ENCODE data around the gene ADCY2. TPM values are rescaled to one million over a fixed set of nuclear protein-coding genes. Genes with fewer than 3 reads are reported as not detected.

The ADCY2 gene
- total RNA-seq, 1 donor from 2014 or later = 0.59 TPM

DNA sequence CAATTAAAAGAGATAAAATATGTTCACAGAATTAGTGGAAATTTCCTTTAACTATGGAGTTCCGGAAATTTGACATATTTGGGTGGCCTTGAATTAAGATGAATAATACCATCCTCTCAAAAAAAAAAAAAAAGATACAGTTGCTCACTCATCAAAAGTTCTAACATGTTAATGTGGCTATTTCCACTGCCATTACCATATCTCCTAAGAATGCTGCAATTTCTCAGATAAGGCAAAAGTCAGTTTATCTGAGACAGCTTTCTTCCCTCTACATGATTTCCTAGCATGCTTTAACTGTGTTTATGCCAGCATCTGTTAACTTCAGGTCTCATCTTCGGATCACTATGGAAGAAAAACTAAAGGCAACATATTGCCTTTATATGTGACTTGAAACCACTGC, 470.3 kb downstream of the ADCY2 start:
- DNase-seq (no peak), ATAC-seq (no peak)
- Histone ChIP-seq H3K27me3 (ENCODE audit: low read depth) (no peaks in the 10 kb centered on the region), H3K36me3 (peaks cover 43% of the 10 kb centered on the region), H3K4me3 (no peak overlapping the region), H3K27ac (no peak overlapping the region), H3K9me3 (no peaks in the 10 kb centered on the region), H3K4me1 (peaks cover 23% of the 10 kb centered on the region)
- intact Hi-C loops (cut with DNase I) = no loop called here
- TF ChIP-seq, protein P1, sequence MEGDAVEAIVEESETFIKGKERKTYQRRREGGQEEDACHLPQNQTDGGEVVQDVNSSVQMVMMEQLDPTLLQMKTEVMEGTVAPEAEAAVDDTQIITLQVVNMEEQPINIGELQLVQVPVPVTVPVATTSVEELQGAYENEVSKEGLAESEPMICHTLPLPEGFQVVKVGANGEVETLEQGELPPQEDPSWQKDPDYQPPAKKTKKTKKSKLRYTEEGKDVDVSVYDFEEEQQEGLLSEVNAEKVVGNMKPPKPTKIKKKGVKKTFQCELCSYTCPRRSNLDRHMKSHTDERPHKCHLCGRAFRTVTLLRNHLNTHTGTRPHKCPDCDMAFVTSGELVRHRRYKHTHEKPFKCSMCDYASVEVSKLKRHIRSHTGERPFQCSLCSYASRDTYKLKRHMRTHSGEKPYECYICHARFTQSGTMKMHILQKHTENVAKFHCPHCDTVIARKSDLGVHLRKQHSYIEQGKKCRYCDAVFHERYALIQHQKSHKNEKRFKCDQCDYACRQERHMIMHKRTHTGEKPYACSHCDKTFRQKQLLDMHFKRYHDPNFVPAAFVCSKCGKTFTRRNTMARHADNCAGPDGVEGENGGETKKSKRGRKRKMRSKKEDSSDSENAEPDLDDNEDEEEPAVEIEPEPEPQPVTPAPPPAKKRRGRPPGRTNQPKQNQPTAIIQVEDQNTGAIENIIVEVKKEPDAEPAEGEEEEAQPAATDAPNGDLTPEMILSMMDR (IDR thresholded peaks at IDR 0.05) = no peak

DNA sequence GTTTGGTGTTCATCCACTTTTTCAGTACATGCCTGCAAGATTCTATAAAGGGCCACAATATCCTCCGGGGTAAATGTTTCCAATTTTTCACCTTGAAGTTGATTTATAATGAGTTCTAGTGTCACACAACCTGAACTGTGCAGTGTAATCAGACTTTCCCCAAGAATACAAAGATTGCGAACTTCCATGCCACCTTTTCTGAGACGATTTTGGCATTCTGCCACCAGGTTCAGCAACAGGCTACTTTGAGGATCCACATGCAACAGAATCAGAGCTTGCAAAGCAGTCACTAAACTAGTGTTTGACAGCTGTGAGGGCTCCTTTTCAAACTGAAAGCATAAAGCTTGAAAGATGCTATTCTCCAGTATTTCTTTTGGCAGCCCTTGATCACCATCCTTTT, 471.3 kb downstream of the ADCY2 start:
- TF ChIP-seq, protein P1 (IDR thresholded peaks at IDR 0.05) = no peak
- Histone ChIP-seq H3K27me3 (ENCODE audit: low read depth) (no peaks in the 10 kb centered on the region), H3K27ac (no peak overlapping the region), H3K9me3 (no peaks in the 10 kb centered on the region), H3K36me3 (peaks cover 32% of the 10 kb centered on the region), H3K4me3 (no peak overlapping the region), H3K4me1 (peaks cover 24% of the 10 kb centered on the region)
- no peak for DNase-seq
- ATAC-seq = no peak
- intact Hi-C loops (cut with DNase I) = no loop called here

DNA sequence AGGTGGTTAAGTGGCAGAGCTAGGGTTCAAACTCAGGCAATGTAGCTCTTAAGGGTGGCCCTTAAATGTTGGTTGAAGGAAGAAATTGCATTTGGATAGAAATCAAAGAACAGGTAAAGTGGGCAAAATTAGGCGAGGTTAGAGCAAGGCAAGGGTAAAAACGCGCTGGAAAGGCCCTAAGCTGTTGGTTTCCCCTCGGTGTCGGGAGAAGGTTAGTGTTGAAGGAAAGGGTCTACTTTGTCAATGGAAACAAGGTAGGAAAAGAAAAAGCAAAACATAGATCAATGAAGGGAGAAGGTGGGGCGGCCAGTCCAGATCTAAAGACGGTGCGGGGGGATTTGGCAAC, 472.5 kb downstream of the ADCY2 start:
- TF ChIP-seq, protein P1 (IDR thresholded peaks at IDR 0.05) = no peak
- H3K4me1 ChIP-seq = peaks cover 30% of the 10 kb centered on the region
- no peaks in the 10 kb centered on the region for H3K9me3 ChIP-seq
- H3K36me3 ChIP-seq = peaks cover 24% of the 10 kb centered on the region
- H3K27me3 ChIP-seq (ENCODE audit: low read depth) = no peaks in the 10 kb centered on the region
- peak in 1 of 2 donors; percentile 4 for ATAC-seq
- no peak for DNase-seq
- peak overlapping the region; percentile 89 for H3K27ac ChIP-seq
- intact Hi-C loops (cut with DNase I) = no loop called here
- peak overlapping the region; percentile 95 for H3K4me3 ChIP-seq

DNA sequence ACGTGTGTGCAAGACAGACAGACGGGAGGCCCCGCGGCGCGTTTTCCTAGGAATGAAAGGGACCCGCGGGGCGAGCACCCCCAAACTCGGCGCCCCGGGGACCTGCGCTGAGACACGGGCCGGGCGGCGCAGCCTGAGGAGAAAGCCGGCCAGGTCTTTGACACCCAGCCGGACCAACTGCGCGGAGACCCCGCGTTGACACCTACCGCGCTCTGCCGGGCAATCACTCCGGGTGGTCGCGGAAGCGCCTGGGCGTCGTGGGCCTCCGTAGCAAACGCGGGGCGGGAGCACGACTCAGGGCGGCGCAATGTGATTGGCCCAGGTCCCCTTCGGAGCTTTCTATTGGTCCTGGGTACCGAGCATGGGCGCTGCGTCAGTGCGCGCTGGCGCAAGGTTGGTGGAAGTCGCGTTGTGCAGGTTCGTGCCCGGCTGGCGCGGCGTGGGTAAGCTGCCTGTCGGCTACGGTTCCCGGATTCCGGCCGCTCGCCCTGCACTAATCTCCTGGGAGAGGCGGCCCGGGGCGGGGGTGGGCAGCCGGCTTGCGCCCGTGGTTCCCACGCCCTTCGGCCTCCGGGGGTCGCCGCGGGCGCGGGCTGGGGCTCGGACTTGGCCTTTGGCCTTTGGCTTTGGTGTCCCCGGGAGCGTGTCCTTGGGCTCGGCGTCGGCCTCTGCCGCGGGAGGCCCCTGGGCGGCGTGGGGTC, 473.0 kb downstream of the ADCY2 start, which contains the start of the genes FASTKD3 and MTRR:
TSS of gene FASTKD3 (minus strand) at position 259 of the 701 bp plus-strand sequence. CDS start 948 bp downstream, outside the sequence.
TSS of gene MTRR (plus strand) at position 376 of the 701 bp plus-strand sequence. CDS start 1,647 bp downstream, outside the sequence.
- intact Hi-C loops (cut with DNase I) = no loop called here

DNA sequence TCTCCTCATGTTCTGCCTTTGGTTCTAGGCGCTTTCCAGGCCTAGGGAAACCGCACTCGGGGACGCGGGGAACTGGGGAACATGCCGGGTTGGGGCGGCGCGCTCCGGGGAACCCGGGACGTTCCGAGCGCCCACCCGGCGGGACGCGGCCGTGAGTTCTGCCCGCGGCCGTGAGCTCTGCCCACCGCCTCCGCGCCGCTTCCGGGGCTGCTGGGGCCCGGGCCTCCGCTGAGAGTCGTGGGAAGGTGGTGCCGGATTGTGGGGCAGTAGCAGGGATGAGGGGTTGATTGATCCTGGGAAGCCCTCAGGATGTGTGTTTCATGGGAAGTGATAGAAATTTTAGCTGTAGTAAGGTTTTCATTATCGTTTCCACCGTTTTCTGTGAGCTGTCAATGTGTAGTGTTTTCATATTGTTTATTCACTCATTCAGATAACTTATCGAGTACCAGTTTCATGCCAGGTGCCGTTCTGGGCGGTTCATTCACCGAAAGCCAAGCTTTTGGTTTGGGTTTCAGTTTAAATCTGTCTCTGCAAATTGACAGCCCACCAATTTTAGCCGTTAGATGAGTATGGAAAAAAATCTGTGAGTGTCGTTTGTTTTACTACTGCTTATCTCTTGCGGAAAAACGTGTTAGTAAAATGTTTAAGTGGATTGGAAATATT, 473.7 kb downstream of the ADCY2 start:
- ATAC-seq = peak; percentile 78
- peak; percentile 55 for DNase-seq
- Histone ChIP-seq H3K27me3 (ENCODE audit: low read depth) (no peaks in the 10 kb centered on the region), H3K4me1 (peaks cover 30% of the 10 kb centered on the region), H3K4me3 (peak overlapping the region; percentile 95), H3K27ac (peak overlapping the region; percentile 89), H3K9me3 (no peaks in the 10 kb centered on the region), H3K36me3 (peaks cover 26% of the 10 kb centered on the region)
- TF ChIP-seq, protein P1 (IDR thresholded peaks at IDR 0.05) = no peak
- intact Hi-C loops (cut with DNase I) = no loop called here

More for the DNA sequence above, 473.0 kb downstream of the ADCY2 start, which contains the start of the genes FASTKD3 and MTRR:
- H3K27ac ChIP-seq = peak within 1 kb of the TSS; percentile 89
- H3K36me3 ChIP-seq = peaks cover 24% of the 10 kb centered on the region
- H3K27me3 ChIP-seq (ENCODE audit: low read depth) = no peaks in the 10 kb centered on the region
- TF ChIP-seq, protein P1 (IDR thresholded peaks at IDR 0.05) = no peak
- ATAC-seq (peak; percentile 100), DNase-seq (peak; percentile 97)
- H3K4me1 ChIP-seq = peaks cover 30% of the 10 kb centered on the region
- H3K4me3 ChIP-seq = peak within 1 kb of the TSS; percentile 95
- H3K9me3 ChIP-seq = no peaks in the 10 kb centered on the region
